Trophoblast cell (in vitro differentiated cells and primary cell): ENCODE results near the gene UNC119.

ENCODE experiments used
- DNase-seq, 2 donors: peaks; one replicate each; pipeline ENCODE4 v3.0.0-alpha.2; 2016
- H2AFZ ChIP-seq: 2 replicates; pipeline ENCODE4 v1.6.1; 2013; ENCODE audit warnings: low read length, moderate library complexity, mild to moderate bottlenecking; ENCODE audit not compliant: insufficient read depth, poor library complexity
- H2AK5ac ChIP-seq: 2 replicates; pipeline ENCODE4 v1.6.1; 2013; ENCODE audit warnings: mild to moderate bottlenecking, low read length
- H2BK120ac ChIP-seq: 2 replicates; pipeline ENCODE4 v1.6.1; 2013; ENCODE audit warnings: low read length, mild to moderate bottlenecking, moderate library complexity; ENCODE audit not compliant: insufficient read depth, poor library complexity
- H2BK12ac ChIP-seq: 2 replicates; pipeline ENCODE4 v1.6.1; 2013; ENCODE audit warnings: mild to moderate bottlenecking, low read length, moderate library complexity
- H2BK5ac ChIP-seq: 2 replicates; pipeline ENCODE4 v1.6.1; 2013; ENCODE audit warnings: low read length, low read depth, moderate library complexity, mild to moderate bottlenecking; ENCODE audit not compliant: poor library complexity
- H3K14ac ChIP-seq: 2 replicates; pipeline ENCODE4 v1.6.1; 2013; ENCODE audit warnings: mild to moderate bottlenecking, low read length
- H3K18ac ChIP-seq: 2 replicates; pipeline ENCODE4 v1.6.1; 2013; ENCODE audit warnings: mild to moderate bottlenecking, low read length
- H3K23ac ChIP-seq: 2 replicates; pipeline ENCODE4 v1.6.1; 2013; ENCODE audit warnings: low read length
- H3K27ac ChIP-seq: 2 replicates; pipeline ENCODE4 v1.5.1; 2013; ENCODE audit warnings: low read depth, mild to moderate bottlenecking, inconsistent platforms, low read length, moderate library complexity
- H3K27me3 ChIP-seq: 2 replicates; pipeline ENCODE4 v1.6.1; 2013; ENCODE audit warnings: inconsistent platforms, mild to moderate bottlenecking, low read length, moderate library complexity; ENCODE audit not compliant: insufficient read depth
- H3K36me3 ChIP-seq, 2 experiments: 1 replicate in 1 of 2; 2 replicates in 1 of 2; pipeline ENCODE4 v1.6.1; 2013; ENCODE audit warnings: low read length in 2 of 2, mild to moderate bottlenecking in 2 of 2, moderate library complexity in 1 of 2; ENCODE audit not compliant: insufficient read depth in 2 of 2, control insufficient read depth in 1 of 2
- H3K4ac ChIP-seq: 2 replicates; pipeline ENCODE4 v1.6.1; 2013; ENCODE audit warnings: low read depth, mild to moderate bottlenecking, low read length, moderate library complexity
- H3K4me1 ChIP-seq, 2 experiments: 1 replicate in 1 of 2; 2 replicates in 1 of 2; pipeline ENCODE4 v1.6.1; 2013; ENCODE audit warnings: low read length in 2 of 2, mild to moderate bottlenecking in 2 of 2, moderate library complexity in 1 of 2; ENCODE audit not compliant: insufficient read depth in 2 of 2, control insufficient read depth in 1 of 2
- H3K4me2 ChIP-seq: 2 replicates; pipeline ENCODE4 v1.6.1; 2013; ENCODE audit warnings: inconsistent platforms, mild to moderate bottlenecking, low read length, moderate library complexity
- H3K4me3 ChIP-seq: 2 replicates; pipeline ENCODE4 v1.5.1; 2013; ENCODE audit warnings: mild to moderate bottlenecking, low read depth, low read length, inconsistent platforms
- H3K79me1 ChIP-seq: one replicate; pipeline ENCODE4 v1.6.1; 2013; ENCODE audit warnings: low read length
- H3K79me2 ChIP-seq: 2 replicates; pipeline ENCODE4 v1.6.1; 2013; ENCODE audit warnings: low read length, mild to moderate bottlenecking; ENCODE audit not compliant: control insufficient read depth, insufficient read depth, poor library complexity
- H3K9ac ChIP-seq: 2 replicates; pipeline ENCODE4 v1.6.1; 2013; ENCODE audit warnings: mild to moderate bottlenecking, low read length
- H3K9me3 ChIP-seq: 2 replicates; pipeline ENCODE4 v1.6.1; 2013; ENCODE audit warnings: low read depth, mild to moderate bottlenecking, control low read depth, inconsistent platforms, low read length; ENCODE audit not compliant: insufficient read depth
- H4K12ac ChIP-seq: 2 replicates; pipeline ENCODE4 v1.6.1; 2013; ENCODE audit warnings: low read depth, mild to moderate bottlenecking, low read length, moderate library complexity
- H4K8ac ChIP-seq: 2 replicates; pipeline ENCODE4 v1.6.1; 2013; ENCODE audit warnings: low read depth, mild to moderate bottlenecking, low read length, moderate library complexity
- H4K91ac ChIP-seq: one replicate; pipeline ENCODE4 v1.6.1; 2013; ENCODE audit warnings: low read depth, mild to moderate bottlenecking, low read length, moderate library complexity
- WGBS: extraction: QIAGEN DNeasy Blood & Tissue Kit; methylation state at CpG from one replicate; pipeline ENCODE4 v1.1.7; 2013; ENCODE audit warnings: missing lambda C conversion rate; ENCODE audit not compliant: insufficient read length, insufficient coverage; ENCODE audit errors: extremely low coverage; 5-methylcytosine and 5-hydroxymethylcytosine counted together

The UNC119 gene

GRCh38 chr17:28582513-28582912 is 30.1 kb upstream of the UNC119 start:
- Histone ChIP-seq H3K79me2 (no peaks in the 10 kb centered on the region), H3K4ac (no peak overlapping the region), H3K18ac (no peak overlapping the region), H4K12ac (no peak overlapping the region), H3K27me3 (no peaks in the 10 kb centered on the region), H2BK5ac (no peak overlapping the region), H3K9me3 (no peaks in the 10 kb centered on the region), H3K14ac (no peak overlapping the region), H3K36me3 (peaks cover 40 to 68% of the 10 kb centered on the region in 2 experiments), H3K9ac (no peak overlapping the region), H3K4me2 (no peak overlapping the region), H2AFZ (no peak overlapping the region), H2AK5ac (no peak overlapping the region), H3K79me1 (no peaks in the 10 kb centered on the region), H3K23ac (no peak overlapping the region), H3K27ac (no peak overlapping the region), H4K91ac (no peak overlapping the region), H3K4me3 (no peak overlapping the region), H2BK12ac (no peak overlapping the region), H4K8ac (no peak overlapping the region), H2BK120ac (no peak overlapping the region), H3K4me1 (no peaks in the 10 kb centered on the region)
- no peak for DNase-seq
- WGBS = no CpG with 5 or more reads among the region's 2 CpGs

- Histone ChIP-seq H3K79me1 (peaks cover 2% of the 10 kb centered on the region), H2BK12ac (no peak overlapping the region), H3K4me1 (peaks cover 4 to 5% of the 10 kb centered on the region in 2 experiments), H3K9ac (no peak overlapping the region), H3K36me3 (peaks cover 38 to 64% of the 10 kb centered on the region in 2 experiments), H2AFZ (no peak overlapping the region), H4K8ac (no peak overlapping the region), H2AK5ac (no peak overlapping the region), H3K4me2 (no peak overlapping the region), H2BK5ac (no peak overlapping the region), H3K18ac (no peak overlapping the region), H3K4ac (no peak overlapping the region), H3K4me3 (no peak overlapping the region), H4K12ac (no peak overlapping the region), H3K9me3 (no peaks in the 10 kb centered on the region), H4K91ac (no peak overlapping the region), H3K27ac (no peak overlapping the region), H3K14ac (no peak overlapping the region), H3K79me2 (no peaks in the 10 kb centered on the region), H3K23ac (no peak overlapping the region), H2BK120ac (no peak overlapping the region), H3K27me3 (no peaks in the 10 kb centered on the region)
- no CpG with 5 or more reads among the region's 3 CpGs for WGBS
- no peak for DNase-seq
Observed at GRCh38 chr17:28580959-28581358, 28.5 kb upstream of the UNC119 start.

GRCh38 chr17:28579526-28579925 is 27.1 kb upstream of the UNC119 start:
- Histone ChIP-seq H4K12ac (no peak overlapping the region), H3K14ac (no peak overlapping the region)
- WGBS = no CpG with 5 or more reads among the region's 4 CpGs

GRCh38 chr17:28578246-28579195 is 26.1 kb upstream of the UNC119 start:
- H4K8ac ChIP-seq = no peak overlapping the region
- H3K23ac ChIP-seq = no peak overlapping the region
- H4K91ac ChIP-seq = no peak overlapping the region
- H3K4ac ChIP-seq = no peak overlapping the region
- H3K79me2 ChIP-seq = no peaks in the 10 kb centered on the region
- H3K27me3 ChIP-seq = no peaks in the 10 kb centered on the region
- no peak overlapping the region for H3K14ac ChIP-seq
- no peaks in the 10 kb centered on the region for H3K9me3 ChIP-seq
- no peak overlapping the region for H4K12ac ChIP-seq
- H3K79me1 ChIP-seq = peaks cover 2% of the 10 kb centered on the region
- no peak for DNase-seq
- H2BK5ac ChIP-seq = no peak overlapping the region
- no peak overlapping the region for H3K4me2 ChIP-seq
- no peak overlapping the region for H2BK12ac ChIP-seq
- H2AK5ac ChIP-seq = no peak overlapping the region
- no peak overlapping the region for H3K18ac ChIP-seq
- H3K4me1 ChIP-seq = peaks cover 4 to 5% of the 10 kb centered on the region in 2 experiments
- H3K4me3 ChIP-seq = no peak overlapping the region
- H3K36me3 ChIP-seq = peaks cover 21 to 40% of the 10 kb centered on the region in 2 experiments
- H2AFZ ChIP-seq = no peak overlapping the region
- H3K27ac ChIP-seq = no peak overlapping the region
- H2BK120ac ChIP-seq = no peak overlapping the region
- WGBS = no CpG with 5 or more reads among the region's 8 CpGs
- no peak overlapping the region for H3K9ac ChIP-seq

More at GRCh38 chr17:28579526-28579925, 27.1 kb upstream of the UNC119 start:
- Histone ChIP-seq H3K4me2 (no peak overlapping the region), H3K4me1 (peaks cover 4 to 5% of the 10 kb centered on the region in 2 experiments), H2BK5ac (no peak overlapping the region), H4K91ac (no peak overlapping the region), H3K79me2 (no peaks in the 10 kb centered on the region), H2BK120ac (no peak overlapping the region), H3K4me3 (no peak overlapping the region), H2AK5ac (no peak overlapping the region), H3K27me3 (no peaks in the 10 kb centered on the region), H3K9ac (no peak overlapping the region), H3K4ac (no peak overlapping the region), H3K27ac (no peak overlapping the region), H3K9me3 (no peaks in the 10 kb centered on the region), H3K79me1 (peaks cover 2% of the 10 kb centered on the region), H2BK12ac (no peak overlapping the region), H3K23ac (no peak overlapping the region), H3K18ac (no peak overlapping the region), H2AFZ (no peak overlapping the region), H3K36me3 (peaks cover 29 to 50% of the 10 kb centered on the region in 2 experiments), H4K8ac (no peak overlapping the region)
- no peak for DNase-seq
